Heart left ventricle (tissue), 16 donors: ENCODE data around the gene KCNH8. TPM values are rescaled to one million over a fixed set of nuclear protein-coding genes. Genes with fewer than 3 reads are reported as not detected.
"Not testable (repeated sequence)": the region's sequence is repeated elsewhere in the genome, so short reads cannot be mapped to it uniquely, and the experiment has no call there.

Experiments
- ATAC-seq, 4 donors: fragments of 200-7000 bp; cut with Tn5 transposase; one replicate each; pipeline ENCODE4 v1.9.1; 2020 to 2022; ENCODE audit warnings: moderate library complexity in 4 of 4, mild to moderate bottlenecking in 3 of 4, moderate number of reproducible peaks in 1 of 4
- DNase-seq, 5 donors: peaks; one replicate each; pipeline ENCODE4 v3.0.0-alpha.2; 2020
- H3K27ac ChIP-seq, 12 donors: fragments of 200-600 bp; sonication (generic) in 4 of 12; one replicate each; pipeline versions ENCODE4 v1.5.0 to v1.8.0; 2016 to 2022; ENCODE audit warnings: mild to moderate bottlenecking in 2 of 12
- H3K27me3 ChIP-seq, 9 donors: fragments of 200-600 bp; sonication (generic) in 2 of 9; one replicate each; pipeline versions ENCODE4 v1.5.1 to v1.8.0; 2016 to 2022; ENCODE audit warnings: mild to moderate bottlenecking in 3 of 9
- H3K36me3 ChIP-seq, 9 donors: fragments of 200-600 bp; sonication (generic) in 2 of 9; one replicate each; pipeline versions ENCODE4 v1.5.0 to v1.8.0; 2018 to 2022; ENCODE audit warnings: mild to moderate bottlenecking in 2 of 9
- H3K4me1 ChIP-seq, 12 donors: fragments of 200-600 bp; sonication (generic) in 4 of 12; one replicate each; pipeline versions ENCODE4 v1.5.0 to v1.8.0; 2016 to 2022; ENCODE audit warnings: mild to moderate bottlenecking in 3 of 12
- H3K4me3 ChIP-seq, 12 donors: fragments of 200-600 bp; sonication (generic) in 4 of 12; one replicate each; pipeline versions ENCODE4 v1.5.0 to v1.8.0; 2017 to 2022; ENCODE audit warnings: mild to moderate bottlenecking in 9 of 12, moderate library complexity in 4 of 12
- H3K9me3 ChIP-seq, 12 donors: fragments of 200-600 bp; sonication (generic) in 4 of 12; one replicate each; pipeline versions ENCODE4 v1.5.0 to v1.8.0; 2016 to 2022; ENCODE audit warnings: mild to moderate bottlenecking in 1 of 12
- CTCF ChIP-seq, 12 donors: fragments of 200-600 bp; sonication (generic) in 4 of 12; IDR thresholded peaks; one replicate each; pipeline versions ENCODE4 v1.5.0 to v1.8.0; 2018 to 2022; ENCODE audit warnings: antibody characterized with exemption in 12 of 12, mild to moderate bottlenecking in 5 of 12
- POLR2A ChIP-seq, 2 donors: fragments of 450-650 bp; IDR thresholded peaks; one replicate each; pipeline ENCODE4 v1.6.1; 2017; ENCODE audit warnings: antibody characterized with exemption in 2 of 2, mild to moderate bottlenecking in 2 of 2, moderate library complexity in 2 of 2
- WGBS, 4 donors: extraction: QIAGEN DNeasy Blood & Tissue Kit in 2 of 4; methylation state at CpG; one replicate each; pipeline versions ENCODE4 v1.1.5 to v1.1.7; 2013 to 2018; 5-methylcytosine and 5-hydroxymethylcytosine counted together
- intact Hi-C, 10 donors: fragments of 100-400 bp; cut with DNase I; formaldehyde crosslinking; loops; one replicate each; pipeline versions ENCODE4 v1.11.1 to v1.14.2; 2022
- long read RNA-seq, 3 donors: library from polyadenylated mRNA; unstranded; transcript quantifications; one replicate each; pipeline ENCODE4 v2.0.0, GENCODE V29; 2020 to 2021
- polyA plus RNA-seq, 2 donors: library from polyadenylated mRNA; stranded (reverse); fragments of 200-250 nt; gene quantifications; one replicate each; pipeline ENCODE4 v1.2.3, GENCODE V29; 2013
- total RNA-seq, 9 donors: library from RNA; depleted of rRNA in 2 of 9; stranded (reverse); fragments of >200 nt in 2 of 9; fragmentation: NEBNext Ultra II Directional in 3 of 9; extraction: Animal tissue kit (Norgen Biotek cat#: 25700) in 3 of 9; gene quantifications; one replicate each; pipeline versions ENCODE4 v1.1.0 to v1.2.4, GENCODE V29; 2016 to 2023
- donor health status: ischemic (EF 13 %, LVEDD 7.1; RV severe dilation, severe dysfunction).
- donor health status: healthy with polysubstance abuse.
- donor health status: DM: no; HTN: yes; CAD: no.
- donor health status: DM: no; HTN: no; CAD: no.
- donor health status: ischemic (EF 25% LVEDD 6.9; RV normal size, moderate dysfunction).
- donor health status: ischemic (EF 25% LVEDD 5.7; RV mildly dilated, moderate dysfunction).
- donor health status: healthy.
- donor health status: DM: yes; HTN: yes; CAD: no.
- donor health status: ischemic (EF 35%, LVEDD 5.7; RV mildly dilated, moderate dysfunction).
- donor health status: nonischemic (EF 11% LVEDD 7.7; RV severe dilation, severe dysfunction).
- donor health status: DM: yes; HTN: yes; CAD: no.
- donor health status: PGD.
- donor health status: ischemic (EF 29% LVEDD 5.4; RV normal size, mild dysfunction).
- donor health status: nonischemic (EF 23%, LVEDD 6.1; RV moderate dilation, normal function).

Gene KCNH8
- under 1 TPM in 3 of 9 donors, not detected in 6; 0.05 to 0.20 (median 0.08) TPM for total RNA-seq
- polyA plus RNA-seq, result under 1 TPM in 1 of 2 donors, not detected in 1; 0.04 TPM
- long read RNA-seq, donor 1, result 0 reads
- long read RNA-seq, donor 2, result 0 reads
- long read RNA-seq, donor 3, result 0 reads

GRCh38 chr3:19147905-19148767 lies at the start of gene KCNH8:
TSS of gene KCNH8 (plus strand) at chr3:19148510. CDS start at chr3:19148720, 210 bp downstream.
- H3K27ac ChIP-seq, result peak within 1 kb of the TSS in 2 of 12 donors; percentile 18 to 27
- 1 to 4% (median 2%) methylated on average over 50 to 64 of the region's 64 CpGs for WGBS, 4 donors
- H3K4me3 ChIP-seq, result peak within 1 kb of the TSS; percentile 44 to 76 (median 66)
- TF ChIP-seq POLR2A (IDR thresholded peaks at IDR 0.05) (no peak), CTCF (IDR thresholded peaks at IDR 0.05) (no peak)
- peaks cover 0 to 24% (median 10%) of the 10 kb centered on the region in 12 donors for H3K4me1 ChIP-seq
- peak in 2 of 4 donors; percentile 8 to 25 for ATAC-seq
- no peaks in the 10 kb centered on the region for H3K36me3 ChIP-seq
- intact Hi-C loops, result loop anchor here in 4 of 10 donors (5.0 to 10.0 kb wide), 2 partner anchors 717 to 719 kb away; no protein-coding TSS in a partner anchor
- peaks cover 0 to 12% (median 6%) of the 10 kb centered on the region in 12 donors for H3K9me3 ChIP-seq
- peaks cover 4 to 41% (median 20%) of the 10 kb centered on the region in 9 donors for H3K27me3 ChIP-seq
- peak in 4 of 5 donors; percentile 16 to 56 (median 24) for DNase-seq

GRCh38 chr3:19102654-19103290 lies 45.5 kb upstream of the KCNH8 start:
- intact Hi-C loops, ATAC-seq, H3K4me1 ChIP-seq, DNase-seq, H3K36me3 ChIP-seq, H3K27me3 ChIP-seq, H3K27ac ChIP-seq, H3K9me3 ChIP-seq: not testable (repeated sequence)
- peak overlapping the region in 3 of 12 donors; percentile 15 to 54 (median 45) for H3K4me3 ChIP-seq
- WGBS, 4 donors, result 28 to 72% (median 68%) methylated on average over 24 to 28 of the region's 29 CpGs

GRCh38 chr3:19103510-19103909 lies 44.8 kb upstream of the KCNH8 start:
- intact Hi-C loops, result no loop called here

GRCh38 chr3:19104459-19104858 lies 43.9 kb upstream of the KCNH8 start:
- H3K4me3 ChIP-seq, result no peak overlapping the region
- no peaks in the 10 kb centered on the region for H3K27me3 ChIP-seq
- TF ChIP-seq CTCF (IDR thresholded peaks at IDR 0.05) (no peak), POLR2A (IDR thresholded peaks at IDR 0.05) (no peak)

More at GRCh38 chr3:19103510-19103909, 44.8 kb upstream of the KCNH8 start:
- Histone ChIP-seq H3K4me1 (no peaks in the 10 kb centered on the region), H3K27me3 (no peaks in the 10 kb centered on the region), H3K9me3 (no peaks in the 10 kb centered on the region), H3K27ac (no peak overlapping the region), H3K4me3 (peak overlapping the region in 1 of 12 donors; percentile 45), H3K36me3 (no peaks in the 10 kb centered on the region)
- ATAC-seq (no peak), DNase-seq (no peak)
- no peak for TF ChIP-seq CTCF (IDR thresholded peaks at IDR 0.05)
- no peak for TF ChIP-seq POLR2A (IDR thresholded peaks at IDR 0.05)
- 83 to 94% (median 84%) methylated on average over 3 of the region's 3 CpGs for WGBS, 4 donors

More at GRCh38 chr3:19104459-19104858, 43.9 kb upstream of the KCNH8 start:
- no peak for ATAC-seq
- Histone ChIP-seq H3K9me3 (no peaks in the 10 kb centered on the region), H3K36me3 (no peaks in the 10 kb centered on the region), H3K4me1 (no peaks in the 10 kb centered on the region), H3K27ac (no peak overlapping the region)
- DNase-seq, result no peak
- intact Hi-C loops, result no loop called here
